Glutamatergic neuron (in vitro differentiated cells): Measurements from ENCODE around the gene CATSPER1. TPM values are rescaled to one million over a fixed set of nuclear protein-coding genes. Genes with fewer than 3 reads are reported as not detected.

Experiments
- DNase-seq: peaks from one replicate; pipeline ENCODE4 v3.0.0; 2022
- H3K27ac Mint-ChIP-seq: one replicate; pipeline ENCODE4 v1.8.0; 2020; ENCODE audit warnings: mild to moderate bottlenecking, mixed read lengths, inconsistent platforms; ENCODE audit not compliant: unreplicated experiment
- H3K27me3 Mint-ChIP-seq: one replicate; pipeline ENCODE4 v1.8.0; 2020; ENCODE audit warnings: mild to moderate bottlenecking, moderate library complexity, mixed read lengths, inconsistent platforms; ENCODE audit not compliant: unreplicated experiment
- H3K36me3 Mint-ChIP-seq: one replicate; pipeline ENCODE4 v1.8.0; 2020; ENCODE audit warnings: mild to moderate bottlenecking, mixed read lengths, inconsistent platforms; ENCODE audit not compliant: unreplicated experiment
- H3K4me1 Mint-ChIP-seq: one replicate; pipeline ENCODE4 v1.8.0; 2020; ENCODE audit warnings: mild to moderate bottlenecking, low read depth, mixed read lengths, inconsistent platforms; ENCODE audit not compliant: unreplicated experiment
- H3K4me3 Mint-ChIP-seq: one replicate; pipeline ENCODE4 v1.8.0; 2020; ENCODE audit warnings: mild to moderate bottlenecking, mixed read lengths, inconsistent platforms; ENCODE audit not compliant: unreplicated experiment
- H3K9me3 Mint-ChIP-seq: one replicate; pipeline ENCODE4 v1.8.0; 2020; ENCODE audit warnings: mild to moderate bottlenecking, moderate library complexity, mixed read lengths, inconsistent platforms; ENCODE audit not compliant: unreplicated experiment
- CTCF ChIP-seq: fragments of 200-600 bp; sonication (generic); IDR thresholded peaks from one replicate; pipeline ENCODE4 v1.5.0; 2021; ENCODE audit not compliant: partially characterized antibody, unreplicated experiment
- total RNA-seq: library from RNA; stranded (reverse); fragmentation: NEBNext Ultra II Directional; extraction: Animal tissue kit (Norgen Biotek cat#: 25700); gene quantifications from one replicate; pipeline ENCODE4 v1.2.1, GENCODE V29; 2021; ENCODE audit not compliant: unreplicated experiment

CATSPER1 gene
- total RNA-seq, 1 donor from 2014 or later, result not detected

- TF ChIP-seq CTCF, result no peak
- Mint-ChIP-seq H3K36me3 (no peaks in the 10 kb centered on the region), H3K9me3 (peaks cover 8% of the 10 kb centered on the region), H3K27me3 (peaks cover 7% of the 10 kb centered on the region), H3K4me3 (no peak overlapping the region), H3K27ac (no peak overlapping the region), H3K4me1 (peaks cover 8% of the 10 kb centered on the region)
- DNase-seq, result no peak
Measured at GRCh38 chr11:65973439-65974110, 52.7 kb downstream of the CATSPER1 start.

GRCh38 chr11:65972116-65972515, 54.2 kb downstream of the CATSPER1 start:
- Mint-ChIP-seq H3K4me1 (peaks cover 8% of the 10 kb centered on the region), H3K36me3 (peaks cover 4% of the 10 kb centered on the region)

GRCh38 chr11:65968600-65969482, 57.4 kb downstream of the CATSPER1 start:
- no peak for DNase-seq
- Mint-ChIP-seq H3K27ac (peak overlapping the region; percentile 55), H3K4me1 (peaks cover 3% of the 10 kb centered on the region), H3K4me3 (no peak overlapping the region), H3K9me3 (peaks cover 12% of the 10 kb centered on the region), H3K27me3 (peaks cover 10% of the 10 kb centered on the region), H3K36me3 (peaks cover 4% of the 10 kb centered on the region)
- TF ChIP-seq CTCF, result no peak

More at GRCh38 chr11:65972116-65972515, 54.2 kb downstream of the CATSPER1 start:
- no peak for TF ChIP-seq CTCF
- H3K27me3 Mint-ChIP-seq, result peaks cover 9% of the 10 kb centered on the region
- H3K4me3 Mint-ChIP-seq, result no peak overlapping the region
- H3K9me3 Mint-ChIP-seq, result peaks cover 14% of the 10 kb centered on the region
- no peak overlapping the region for H3K27ac Mint-ChIP-seq
- DNase-seq, result no peak

GRCh38 chr11:65967329-65967934, 58.8 kb downstream of the CATSPER1 start:
- H3K9me3 Mint-ChIP-seq, result peaks cover 14% of the 10 kb centered on the region
- H3K4me3 Mint-ChIP-seq, result no peak overlapping the region
- H3K27me3 Mint-ChIP-seq, result peaks cover 10% of the 10 kb centered on the region
- peaks cover 4% of the 10 kb centered on the region for H3K36me3 Mint-ChIP-seq
- H3K4me1 Mint-ChIP-seq, result peaks cover 10% of the 10 kb centered on the region
- TF ChIP-seq CTCF, result no peak
- no peak for DNase-seq
- H3K27ac Mint-ChIP-seq, result no peak overlapping the region

Other genes starting within 250 kb of the CATSPER1 start
- gene AP5B1, start 245.5 kb downstream of the CATSPER1 start, total RNA-seq, result 13.2 TPM
- gene OVOL1, start 239.4 kb downstream of the CATSPER1 start, total RNA-seq, result not detected
- gene SNX32, start 192.5 kb downstream of the CATSPER1 start, total RNA-seq, result 14.7 TPM
- 1,294 TPM for gene CFL1, start 168.3 kb downstream of the CATSPER1 start, total RNA-seq
- gene MUS81, start 166.0 kb downstream of the CATSPER1 start, total RNA-seq, result 114 TPM
- 16.3 TPM for gene EFEMP2, start 153.7 kb downstream of the CATSPER1 start, total RNA-seq
- not detected for gene CTSW, start 146.6 kb downstream of the CATSPER1 start, total RNA-seq
- gene FIBP, start 138.0 kb downstream of the CATSPER1 start, total RNA-seq, result 115 TPM
- gene CCDC85B, start 135.8 kb downstream of the CATSPER1 start, total RNA-seq, result 23.6 TPM
- not detected for gene FOSL1, start 126.1 kb downstream of the CATSPER1 start, total RNA-seq
- gene C11orf68, start 107.4 kb downstream of the CATSPER1 start, total RNA-seq, result 24.7 TPM
- 68.7 TPM for gene DRAP1, start 107.1 kb downstream of the CATSPER1 start, total RNA-seq
- gene TSGA10IP, start 81.0 kb downstream of the CATSPER1 start, total RNA-seq, result not detected
- gene SART1, start 64.7 kb downstream of the CATSPER1 start, total RNA-seq, result 52.3 TPM
- gene EIF1AD, start 24.3 kb downstream of the CATSPER1 start, total RNA-seq, result 37.6 TPM
- gene BANF1, start 24.0 kb downstream of the CATSPER1 start, total RNA-seq, result 135 TPM
- not detected for gene CST6, start 14.5 kb downstream of the CATSPER1 start, total RNA-seq
- 2.4 TPM for gene GAL3ST3, start 22.7 kb upstream of the CATSPER1 start, total RNA-seq
- 187 TPM for gene SF3B2, start 25.9 kb upstream of the CATSPER1 start, total RNA-seq
- 30.6 TPM for gene PACS1, start 43.8 kb upstream of the CATSPER1 start, total RNA-seq
- gene KLC2, start 231.2 kb upstream of the CATSPER1 start, total RNA-seq, result 127 TPM
- gene RAB1B, start 242.2 kb upstream of the CATSPER1 start, total RNA-seq, result 85.4 TPM